ENCODE measurements around the gene HSD3B7.

DNA sequence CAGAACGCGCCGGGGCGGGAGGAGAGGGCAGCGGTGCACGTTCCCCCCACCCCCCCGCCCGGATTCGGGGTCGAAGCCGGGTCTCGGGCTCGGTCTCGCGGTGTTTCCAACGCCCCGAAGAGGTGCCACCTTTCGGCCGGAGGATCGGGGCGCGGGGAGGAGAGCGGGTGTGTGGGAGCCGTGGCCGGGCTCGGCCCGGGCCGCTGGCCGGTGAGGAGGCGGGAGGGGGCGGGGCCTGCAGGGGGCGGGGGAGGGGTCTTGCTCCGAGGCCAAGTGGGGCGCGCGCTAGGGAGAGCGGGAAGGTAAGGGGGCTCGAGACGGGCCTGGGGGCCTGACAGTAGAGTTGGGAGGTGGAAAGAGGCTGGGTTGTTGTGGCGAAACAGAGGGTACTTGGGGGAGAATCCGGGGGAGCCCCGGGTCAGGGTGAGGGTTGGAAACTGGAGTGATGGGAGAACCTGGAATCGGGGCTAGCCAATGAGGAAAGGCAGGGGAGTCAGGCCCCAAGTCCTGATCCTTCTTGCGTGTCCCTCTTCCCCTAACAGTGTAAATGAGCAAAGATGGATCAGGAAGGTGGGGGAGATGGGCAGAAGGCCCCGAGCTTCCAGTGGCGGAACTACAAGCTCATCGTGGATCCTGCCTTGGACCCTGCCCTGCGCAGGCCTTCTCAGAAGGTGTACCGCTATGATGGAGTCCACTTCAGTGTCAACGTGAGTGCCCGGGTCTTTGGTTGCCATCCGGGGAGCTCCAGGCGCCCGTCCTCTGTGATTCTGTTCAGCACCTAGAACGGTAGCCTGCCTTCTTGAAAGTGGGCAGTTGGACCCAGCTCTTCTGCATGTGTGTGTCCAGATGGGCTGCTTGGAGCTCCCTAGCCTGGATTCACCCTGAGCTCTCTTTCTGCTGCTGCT lies 26.6 kb upstream of the HSD3B7 start:
- TF ChIP-seq, protein P1, sequence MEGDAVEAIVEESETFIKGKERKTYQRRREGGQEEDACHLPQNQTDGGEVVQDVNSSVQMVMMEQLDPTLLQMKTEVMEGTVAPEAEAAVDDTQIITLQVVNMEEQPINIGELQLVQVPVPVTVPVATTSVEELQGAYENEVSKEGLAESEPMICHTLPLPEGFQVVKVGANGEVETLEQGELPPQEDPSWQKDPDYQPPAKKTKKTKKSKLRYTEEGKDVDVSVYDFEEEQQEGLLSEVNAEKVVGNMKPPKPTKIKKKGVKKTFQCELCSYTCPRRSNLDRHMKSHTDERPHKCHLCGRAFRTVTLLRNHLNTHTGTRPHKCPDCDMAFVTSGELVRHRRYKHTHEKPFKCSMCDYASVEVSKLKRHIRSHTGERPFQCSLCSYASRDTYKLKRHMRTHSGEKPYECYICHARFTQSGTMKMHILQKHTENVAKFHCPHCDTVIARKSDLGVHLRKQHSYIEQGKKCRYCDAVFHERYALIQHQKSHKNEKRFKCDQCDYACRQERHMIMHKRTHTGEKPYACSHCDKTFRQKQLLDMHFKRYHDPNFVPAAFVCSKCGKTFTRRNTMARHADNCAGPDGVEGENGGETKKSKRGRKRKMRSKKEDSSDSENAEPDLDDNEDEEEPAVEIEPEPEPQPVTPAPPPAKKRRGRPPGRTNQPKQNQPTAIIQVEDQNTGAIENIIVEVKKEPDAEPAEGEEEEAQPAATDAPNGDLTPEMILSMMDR (IDR thresholded peaks at IDR 0.05) = no peak
- TF ChIP-seq POLR2AphosphoS5 (IDR thresholded peaks at IDR 0.05) = no peak

All from prostate gland (tissue), 2 donors.